ENCODE results near the gene RHOJ.

GRCh38 chr14:63322472-63322871 is 118.2 kb downstream of the RHOJ start:
- TF ChIP-seq REST (IDR thresholded peaks at IDR 0.05) (no peak), SP1 (IDR thresholded peaks at IDR 0.05) (no peak), ZBTB33 (IDR thresholded peaks at IDR 0.05) (no peak), MAX (IDR thresholded peaks at IDR 0.05) (no peak), GABPA (IDR thresholded peaks at IDR 0.05 in 1 of 2, conservative IDR thresholded peaks at IDR 0.05 in 1 of 2) (no peak), TAF1 (conservative IDR thresholded peaks at IDR 0.05) (no peak)
- TF ChIP-seq, protein P1, sequence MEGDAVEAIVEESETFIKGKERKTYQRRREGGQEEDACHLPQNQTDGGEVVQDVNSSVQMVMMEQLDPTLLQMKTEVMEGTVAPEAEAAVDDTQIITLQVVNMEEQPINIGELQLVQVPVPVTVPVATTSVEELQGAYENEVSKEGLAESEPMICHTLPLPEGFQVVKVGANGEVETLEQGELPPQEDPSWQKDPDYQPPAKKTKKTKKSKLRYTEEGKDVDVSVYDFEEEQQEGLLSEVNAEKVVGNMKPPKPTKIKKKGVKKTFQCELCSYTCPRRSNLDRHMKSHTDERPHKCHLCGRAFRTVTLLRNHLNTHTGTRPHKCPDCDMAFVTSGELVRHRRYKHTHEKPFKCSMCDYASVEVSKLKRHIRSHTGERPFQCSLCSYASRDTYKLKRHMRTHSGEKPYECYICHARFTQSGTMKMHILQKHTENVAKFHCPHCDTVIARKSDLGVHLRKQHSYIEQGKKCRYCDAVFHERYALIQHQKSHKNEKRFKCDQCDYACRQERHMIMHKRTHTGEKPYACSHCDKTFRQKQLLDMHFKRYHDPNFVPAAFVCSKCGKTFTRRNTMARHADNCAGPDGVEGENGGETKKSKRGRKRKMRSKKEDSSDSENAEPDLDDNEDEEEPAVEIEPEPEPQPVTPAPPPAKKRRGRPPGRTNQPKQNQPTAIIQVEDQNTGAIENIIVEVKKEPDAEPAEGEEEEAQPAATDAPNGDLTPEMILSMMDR (IDR thresholded peaks at IDR 0.05; ENCODE audit: low read depth, low read length, missing input control): no peak

Data from liver (tissue), 3 donors.